Activated naive CD4-positive, alpha-beta T cell treated with anti-CD3 and anti-CD28 coated beads, Interleukin-2, amount 50 U/mL, for 72 hours (primary cell): ENCODE results near the gene RSPO3. TPM values are rescaled to one million over a fixed set of nuclear protein-coding genes. Genes with fewer than 3 reads are reported as not detected.
"Not testable (repeated sequence)": the region's sequence is repeated elsewhere in the genome, so short reads cannot be mapped to it uniquely, and the experiment has no call there.

Source experiments
- ATAC-seq, 2 donors: fragments of 150-1000 bp; cut with Tn5 transposase; 2 replicates each; pipeline ENCODE4 v1.10.0; 2021; ENCODE audit warnings: mild to moderate bottlenecking in 2 of 2, moderate library complexity in 2 of 2
- DNase-seq, 2 donors: peaks; one replicate each; pipeline ENCODE4 v3.0.0; 2021 to 2022; ENCODE audit warnings: low spot score in 2 of 2
- H3K27ac Mint-ChIP-seq, 2 donors: one replicate each; pipeline ENCODE4 v1.8.0; 2022; ENCODE audit warnings: mild to moderate bottlenecking in 2 of 2, mixed read lengths in 2 of 2
- H3K36me3 Mint-ChIP-seq, 2 donors: one replicate each; pipeline ENCODE4 v1.8.0; 2022; ENCODE audit warnings: mixed read lengths in 2 of 2
- H3K9me3 Mint-ChIP-seq, 2 donors: one replicate each; pipeline ENCODE4 v1.8.0; 2022; ENCODE audit warnings: mixed read lengths in 2 of 2
- total RNA-seq, 2 donors: library from RNA; stranded (reverse); gene quantifications; one replicate each; pipeline ENCODE4 v1.2.3, GENCODE V29; 2022

The RSPO3 gene, protein sequence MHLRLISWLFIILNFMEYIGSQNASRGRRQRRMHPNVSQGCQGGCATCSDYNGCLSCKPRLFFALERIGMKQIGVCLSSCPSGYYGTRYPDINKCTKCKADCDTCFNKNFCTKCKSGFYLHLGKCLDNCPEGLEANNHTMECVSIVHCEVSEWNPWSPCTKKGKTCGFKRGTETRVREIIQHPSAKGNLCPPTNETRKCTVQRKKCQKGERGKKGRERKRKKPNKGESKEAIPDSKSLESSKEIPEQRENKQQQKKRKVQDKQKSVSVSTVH
- total RNA-seq, result not detected

DNA sequence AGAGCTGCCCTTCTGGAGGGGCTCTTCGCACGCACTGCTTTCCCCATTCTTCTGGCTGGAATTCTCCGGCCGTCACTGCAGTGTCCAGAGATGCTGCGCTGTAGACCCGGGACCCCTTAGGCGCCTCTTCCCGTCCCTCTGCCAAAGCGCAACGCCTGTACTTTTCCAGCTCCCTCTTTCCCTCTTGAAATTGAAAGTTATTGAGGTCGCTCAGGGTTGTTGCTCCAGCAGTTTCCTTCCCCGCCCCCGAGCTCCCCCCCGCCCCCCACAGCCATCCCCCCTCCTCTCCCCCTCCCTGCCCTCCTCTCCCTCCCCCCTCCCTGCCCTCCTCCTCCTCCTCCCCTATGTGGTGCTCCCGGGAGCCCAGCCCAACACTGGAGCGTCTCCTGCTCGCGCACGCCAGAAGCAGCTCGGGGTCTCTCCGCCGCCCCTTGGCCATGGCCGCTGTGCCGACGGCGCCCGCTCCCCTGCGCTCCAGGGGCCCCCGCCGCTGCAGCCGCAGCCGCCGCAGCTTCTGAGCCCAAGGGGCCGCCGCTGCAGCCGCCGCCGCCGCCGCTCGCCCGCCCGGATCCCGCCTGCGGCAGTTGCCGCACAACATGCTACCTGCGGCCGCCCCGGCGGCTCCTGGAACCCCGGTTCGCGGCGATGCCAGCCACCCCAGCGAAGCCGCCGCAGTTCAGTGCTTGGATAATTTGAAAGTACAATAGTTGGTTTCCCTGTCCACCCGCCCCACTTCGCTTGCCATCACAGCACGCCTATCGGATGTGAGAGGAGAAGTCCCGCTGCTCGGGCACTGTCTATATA is at the start of gene RSPO3:
RSPO3 (plus strand) TSS at position 374 of the 804 bp plus-strand sequence. CDS start 522 bp downstream, outside the sequence.
- DNase-seq, result peak in 1 of 2 donors; percentile 21
- no peaks in the 10 kb centered on the region for H3K9me3 Mint-ChIP-seq
- ATAC-seq, result peak in 1 of 2 donors; percentile 42
- H3K27ac Mint-ChIP-seq, result no peak within 1 kb of the TSS
- no peaks in the 10 kb centered on the region for H3K36me3 Mint-ChIP-seq

DNA sequence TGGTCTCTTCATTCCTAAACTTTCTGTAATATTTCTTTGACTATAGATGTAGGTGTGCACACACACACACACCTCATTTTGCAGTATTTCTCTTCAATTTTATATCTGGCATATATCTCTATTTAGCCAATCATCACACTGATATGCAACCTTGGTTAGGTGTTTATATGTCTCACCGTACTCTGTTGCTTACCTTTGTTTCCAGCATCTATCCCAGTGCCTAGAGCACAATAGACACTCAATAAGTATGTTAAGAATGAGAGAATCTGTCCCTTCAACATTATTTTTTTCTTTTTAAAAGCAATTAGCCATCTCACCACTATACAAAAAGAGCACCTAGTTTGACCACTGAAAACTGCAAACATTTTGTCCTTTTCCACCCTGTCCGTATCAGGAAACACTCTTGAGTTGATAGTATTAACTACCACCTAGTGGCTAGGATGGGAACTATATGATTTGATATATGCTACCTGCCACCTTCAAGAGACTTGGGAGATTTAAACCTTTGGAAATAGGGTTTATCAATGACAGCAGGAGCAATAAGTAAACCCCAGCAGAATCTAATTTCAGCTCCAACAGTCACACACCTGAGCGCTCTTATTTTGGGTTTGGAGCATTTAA is 48.7 kb upstream of the RSPO3 start:
- H3K9me3 Mint-ChIP-seq, result no peaks in the 10 kb centered on the region
- ATAC-seq (no peak), DNase-seq (no peak)
- H3K36me3 Mint-ChIP-seq, result no peaks in the 10 kb centered on the region
- H3K27ac Mint-ChIP-seq, result no peak overlapping the region

DNA sequence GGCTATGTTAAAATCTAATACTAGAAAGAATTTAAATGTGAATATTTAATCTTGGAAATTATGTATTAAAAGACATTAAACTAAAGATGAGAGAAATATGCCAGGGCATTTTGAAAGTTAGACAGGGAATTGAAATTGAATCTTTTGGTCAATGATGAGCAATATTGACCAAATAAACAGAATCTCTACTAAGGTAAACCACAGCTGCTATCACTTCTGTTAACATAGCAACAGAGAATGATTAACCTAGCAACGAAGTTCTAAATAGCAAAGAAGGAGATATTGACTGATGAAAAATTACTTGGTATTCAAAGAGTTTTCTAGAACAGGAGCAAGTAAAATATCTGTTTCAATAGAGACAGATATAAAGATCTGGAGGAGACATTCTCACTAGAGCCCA is 45.2 kb upstream of the RSPO3 start:
- Mint-ChIP-seq H3K36me3 (no peaks in the 10 kb centered on the region), H3K27ac (no peak overlapping the region), H3K9me3 (no peaks in the 10 kb centered on the region)
- DNase-seq (no peak), ATAC-seq (no peak)

DNA sequence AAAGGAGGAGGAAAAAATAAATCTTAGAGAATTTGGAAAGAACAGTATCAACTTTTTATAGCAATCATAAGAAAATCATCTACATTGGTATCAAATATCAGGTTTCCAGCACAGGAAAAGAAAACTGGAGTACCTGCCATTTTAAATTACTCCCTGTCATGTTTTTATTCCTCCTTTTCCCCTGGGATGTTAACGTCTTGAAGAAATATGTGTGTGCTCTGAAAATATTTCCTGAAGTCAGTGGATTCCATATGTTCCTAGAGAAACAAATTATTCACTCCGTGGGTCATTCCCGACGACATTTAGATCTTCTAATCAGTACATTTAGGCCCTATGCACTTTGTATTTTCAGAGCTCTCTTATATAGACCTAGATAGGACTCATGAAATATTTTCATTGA is 42.0 kb upstream of the RSPO3 start:
- no peaks in the 10 kb centered on the region for H3K36me3 Mint-ChIP-seq
- no peaks in the 10 kb centered on the region for H3K9me3 Mint-ChIP-seq
- ATAC-seq (no peak), DNase-seq (no peak)
- no peak overlapping the region for H3K27ac Mint-ChIP-seq

DNA sequence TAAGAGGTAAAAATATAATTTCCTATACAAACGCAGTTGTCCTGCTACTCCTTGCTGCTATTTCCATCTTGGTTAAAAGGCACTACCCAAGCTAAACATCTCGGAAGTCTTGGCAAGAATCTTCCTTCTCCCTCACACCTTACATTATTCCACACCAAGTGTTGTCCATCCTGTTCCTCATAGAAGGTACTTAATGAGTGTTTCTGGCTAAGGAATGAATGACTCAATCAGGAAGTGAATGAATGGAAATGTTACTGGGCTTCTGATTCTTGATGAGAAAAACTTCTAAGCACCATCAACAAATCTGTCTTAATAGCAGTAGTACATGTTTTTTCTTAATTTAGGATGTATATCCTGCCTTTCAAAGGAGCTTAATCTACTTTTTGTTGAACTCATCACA is 40.6 kb upstream of the RSPO3 start:
- H3K27ac Mint-ChIP-seq, result no peak overlapping the region
- H3K36me3 Mint-ChIP-seq, result no peaks in the 10 kb centered on the region
- ATAC-seq (no peak), DNase-seq (no peak)
- H3K9me3 Mint-ChIP-seq, result no peaks in the 10 kb centered on the region

DNA sequence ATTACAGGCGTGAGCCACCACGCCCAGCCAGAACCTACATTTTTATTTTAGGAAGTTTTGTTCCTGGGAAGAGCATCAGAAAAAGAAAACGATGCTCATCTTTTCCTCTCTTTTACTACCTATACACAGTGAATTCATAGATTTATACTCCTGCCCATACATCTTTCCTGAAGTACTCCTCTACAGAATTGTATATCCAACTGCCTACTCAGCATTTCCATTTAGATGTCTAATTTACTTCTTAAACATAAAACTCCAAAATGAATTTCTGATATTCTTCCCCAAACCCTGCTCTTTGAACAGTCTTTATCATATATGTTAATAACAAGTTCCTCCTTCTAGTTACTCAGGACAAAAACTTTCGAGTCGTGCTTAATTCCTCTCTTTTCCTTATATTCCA is 39.8 kb upstream of the RSPO3 start:
- Mint-ChIP-seq H3K9me3 (no peaks in the 10 kb centered on the region), H3K36me3 (no peaks in the 10 kb centered on the region), H3K27ac (no peak overlapping the region)
- ATAC-seq, result no peak
- no peak for DNase-seq

DNA sequence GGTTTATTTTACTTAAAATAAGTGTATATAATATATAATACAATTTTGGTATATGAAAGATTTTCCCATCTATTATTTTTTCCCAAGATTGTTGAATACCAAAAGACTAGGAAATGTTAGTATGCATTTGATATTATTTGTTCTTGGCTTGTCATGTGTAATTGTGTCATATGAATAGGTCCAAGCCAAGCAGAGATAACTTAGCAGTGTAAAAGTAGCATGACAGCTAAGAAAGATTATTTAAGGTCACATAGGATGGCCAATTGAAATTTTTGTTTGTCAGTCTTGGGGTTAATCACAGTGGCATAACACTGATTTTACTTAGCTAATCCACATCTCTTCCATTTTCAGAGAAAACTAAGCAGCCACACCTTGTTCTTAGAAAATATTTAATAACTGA is 38.8 kb upstream of the RSPO3 start:
- ATAC-seq (no peak), DNase-seq (no peak)
- H3K9me3 Mint-ChIP-seq, result no peaks in the 10 kb centered on the region
- no peaks in the 10 kb centered on the region for H3K36me3 Mint-ChIP-seq
- H3K27ac Mint-ChIP-seq, result no peak overlapping the region

DNA sequence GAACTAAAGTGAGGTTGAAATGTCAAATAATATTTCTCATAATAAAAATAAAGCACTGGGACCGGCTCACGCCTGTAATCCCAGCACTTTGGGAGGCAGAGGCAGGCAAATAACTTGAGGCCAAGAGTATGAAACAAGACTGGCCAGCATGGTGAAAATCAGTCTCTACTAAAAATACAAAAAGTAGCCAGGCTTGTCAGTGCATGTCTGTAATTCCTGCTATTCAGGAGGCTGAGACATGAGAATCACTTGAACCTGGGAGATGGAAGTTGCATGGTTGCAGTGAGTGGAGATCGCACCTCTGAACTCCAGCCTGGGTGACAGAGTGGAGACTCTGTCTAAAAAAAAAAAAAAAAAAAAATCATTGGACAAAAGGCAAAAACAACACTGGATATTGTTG is 38.4 kb upstream of the RSPO3 start:
- ATAC-seq (no peak), DNase-seq (no peak)
- Mint-ChIP-seq H3K27ac (no peak overlapping the region), H3K9me3 (no peaks in the 10 kb centered on the region), H3K36me3 (no peaks in the 10 kb centered on the region)

DNA sequence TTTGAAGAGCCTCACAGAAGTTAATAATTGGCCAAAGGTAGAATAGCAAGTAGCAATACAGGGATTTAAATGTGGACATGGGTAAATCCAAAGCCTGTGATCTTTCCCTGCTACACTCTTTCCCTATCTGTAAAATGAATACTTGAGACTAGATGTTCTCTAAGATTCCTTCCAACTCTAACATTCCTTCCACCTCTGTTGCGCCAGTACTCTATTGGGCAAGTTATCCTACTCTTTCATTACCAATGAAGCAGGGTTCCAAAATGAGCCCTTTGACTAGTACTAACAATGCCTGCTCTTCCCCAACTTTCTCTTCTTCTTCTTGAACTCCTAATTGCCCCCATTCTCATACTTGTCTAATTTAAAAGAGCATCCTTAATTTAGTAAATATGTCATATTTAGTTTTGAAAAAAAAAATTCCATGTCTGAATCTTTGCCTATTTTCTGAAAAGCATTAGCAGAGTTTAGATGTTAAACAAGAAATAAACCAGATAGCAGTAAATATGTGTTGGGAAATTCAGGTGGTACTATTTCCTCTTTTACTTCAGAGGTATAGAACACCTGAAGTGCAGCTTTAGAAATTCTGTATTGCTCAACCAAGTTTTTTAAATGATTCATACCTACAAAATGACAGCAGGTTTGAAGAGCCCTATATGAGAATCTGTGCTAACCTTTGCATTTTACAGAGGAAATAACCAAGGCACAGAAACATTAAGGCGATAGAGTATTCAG is 35.1 kb upstream of the RSPO3 start:
- no peak for DNase-seq
- ATAC-seq, result no peak
- H3K9me3 Mint-ChIP-seq, result no peaks in the 10 kb centered on the region
- H3K36me3 Mint-ChIP-seq, result no peaks in the 10 kb centered on the region
- H3K27ac Mint-ChIP-seq, result no peak overlapping the region

DNA sequence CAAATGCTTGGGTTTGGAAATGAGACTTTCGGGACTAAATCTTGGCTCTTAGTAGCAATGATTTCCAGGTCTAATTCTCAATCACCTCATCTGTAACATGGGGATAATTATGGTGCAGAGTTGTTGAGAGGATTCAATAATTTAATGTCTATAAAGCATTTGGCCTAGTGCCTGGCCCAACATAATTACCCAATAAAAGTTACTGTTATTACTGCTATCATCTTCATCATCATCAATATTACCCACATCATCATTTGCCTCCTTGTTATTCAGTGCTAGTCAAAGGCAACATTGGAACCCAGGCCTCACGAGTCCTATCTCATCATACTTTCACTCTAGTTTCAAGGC is 34.5 kb upstream of the RSPO3 start:
- ATAC-seq (no peak), DNase-seq (no peak)
- Mint-ChIP-seq H3K9me3 (no peaks in the 10 kb centered on the region), H3K36me3 (no peaks in the 10 kb centered on the region), H3K27ac (no peak overlapping the region)

DNA sequence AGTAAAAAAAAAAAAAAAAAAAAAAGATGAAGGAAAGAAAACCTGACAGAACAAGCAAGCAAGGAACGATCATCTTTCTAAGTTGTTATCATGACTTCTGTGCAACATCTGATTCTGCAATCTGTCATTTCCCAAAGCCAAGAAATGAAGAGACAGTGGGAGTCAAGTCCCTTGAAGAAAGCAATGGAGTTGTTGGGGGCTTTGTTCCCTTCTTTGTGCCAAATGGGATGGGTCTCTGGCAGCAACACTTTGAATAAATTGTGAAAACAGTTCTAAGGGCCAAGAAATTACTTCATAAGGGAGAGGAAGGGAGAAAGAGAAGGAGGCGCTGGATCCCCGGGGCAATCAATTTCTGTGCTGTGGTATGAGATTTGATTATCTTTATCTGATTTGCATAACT is 33.3 kb upstream of the RSPO3 start:
- no peaks in the 10 kb centered on the region for H3K9me3 Mint-ChIP-seq
- no peak overlapping the region for H3K27ac Mint-ChIP-seq
- no peak for ATAC-seq

DNA sequence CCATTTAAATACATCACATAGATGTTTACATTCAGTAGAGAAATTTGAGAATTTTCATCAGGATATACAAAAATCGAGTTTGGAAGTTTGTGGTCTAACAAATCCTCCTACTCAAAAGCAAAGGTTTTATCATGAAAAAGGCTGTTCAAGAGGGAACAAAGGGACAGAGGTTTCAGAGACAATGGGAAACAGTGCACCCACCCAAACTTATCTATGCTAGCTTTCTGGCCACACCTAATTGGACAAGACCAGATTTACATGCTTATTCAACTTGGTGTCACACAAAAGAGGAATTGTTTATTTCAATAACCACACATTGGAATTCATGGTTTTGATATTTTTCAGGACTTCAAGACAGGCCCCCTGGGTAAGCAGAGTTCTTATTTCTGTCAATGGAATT is 28.4 kb upstream of the RSPO3 start:
- DNase-seq, result no peak
- no peaks in the 10 kb centered on the region for H3K9me3 Mint-ChIP-seq
- H3K27ac Mint-ChIP-seq, result no peak overlapping the region
- no peak for ATAC-seq
- no peaks in the 10 kb centered on the region for H3K36me3 Mint-ChIP-seq

More for the DNA sequence above, 33.3 kb upstream of the RSPO3 start:
- H3K36me3 Mint-ChIP-seq, result no peaks in the 10 kb centered on the region
- DNase-seq, result no peak

DNA sequence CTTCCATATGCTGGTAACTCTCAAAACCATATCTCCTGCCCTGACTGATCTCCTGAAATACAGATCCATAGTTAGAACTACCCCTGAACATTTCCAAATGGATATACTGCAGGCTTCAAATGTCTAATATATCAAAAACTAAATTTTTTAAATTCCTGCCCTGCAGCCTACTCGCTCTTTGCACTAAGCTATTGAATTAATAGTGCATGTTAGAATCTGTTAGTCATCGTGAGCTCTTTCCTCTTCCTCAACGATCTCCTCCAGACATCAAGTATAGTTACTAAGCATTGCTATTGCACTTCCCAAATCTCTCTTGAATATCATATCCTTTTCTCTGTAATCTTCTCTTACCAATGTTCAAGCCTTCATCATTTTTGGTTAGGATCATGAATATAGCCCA is 26.0 kb upstream of the RSPO3 start:
- no peak for DNase-seq
- no peak for ATAC-seq
- H3K27ac Mint-ChIP-seq, result no peak overlapping the region
- H3K36me3 Mint-ChIP-seq, result no peaks in the 10 kb centered on the region
- no peaks in the 10 kb centered on the region for H3K9me3 Mint-ChIP-seq

DNA sequence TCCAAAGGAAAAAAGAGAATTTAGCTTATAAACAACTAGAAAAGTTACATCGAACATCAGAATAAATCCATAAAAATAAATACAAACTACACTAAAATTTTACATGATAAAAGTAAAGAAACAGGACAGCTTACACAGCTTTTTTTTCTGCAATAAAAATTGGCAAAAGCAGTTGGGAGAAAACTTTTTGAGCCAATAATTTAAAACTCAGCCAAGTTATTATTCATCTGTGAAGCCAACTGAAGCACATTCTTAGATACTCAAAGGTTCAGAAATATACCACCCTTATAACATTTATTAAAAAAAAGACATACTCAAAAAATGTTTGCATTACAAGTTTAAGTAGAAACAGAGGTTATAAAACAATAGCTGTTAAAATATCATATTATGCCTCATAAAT is 23.7 kb upstream of the RSPO3 start:
- DNase-seq (no peak), ATAC-seq (no peak)

DNA sequence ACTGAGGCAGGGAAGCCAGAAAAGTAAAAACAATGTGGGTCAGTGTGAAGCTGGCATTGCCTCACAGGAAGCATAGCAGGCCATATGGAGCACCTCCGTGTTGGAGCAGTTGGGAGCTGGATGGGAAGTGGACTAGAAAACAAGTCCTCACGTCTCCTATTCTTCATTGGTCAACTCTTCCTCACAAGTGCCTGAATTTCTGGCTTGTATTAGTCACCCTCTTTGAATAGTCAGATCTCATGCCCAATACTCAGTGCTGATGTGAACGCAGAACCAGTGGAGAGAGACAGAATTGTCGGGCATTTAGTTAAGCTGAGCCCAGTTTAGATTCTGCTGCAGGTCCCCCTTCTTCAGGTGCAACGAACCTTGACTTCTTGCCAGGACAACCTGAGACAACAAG is 22.3 kb upstream of the RSPO3 start:
- Mint-ChIP-seq H3K36me3 (no peaks in the 10 kb centered on the region), H3K27ac (no peak overlapping the region), H3K9me3 (no peaks in the 10 kb centered on the region)
- DNase-seq (no peak), ATAC-seq (no peak)

More for the DNA sequence above, 23.7 kb upstream of the RSPO3 start:
- H3K36me3 Mint-ChIP-seq, result no peaks in the 10 kb centered on the region
- no peaks in the 10 kb centered on the region for H3K9me3 Mint-ChIP-seq
- H3K27ac Mint-ChIP-seq, result no peak overlapping the region

DNA sequence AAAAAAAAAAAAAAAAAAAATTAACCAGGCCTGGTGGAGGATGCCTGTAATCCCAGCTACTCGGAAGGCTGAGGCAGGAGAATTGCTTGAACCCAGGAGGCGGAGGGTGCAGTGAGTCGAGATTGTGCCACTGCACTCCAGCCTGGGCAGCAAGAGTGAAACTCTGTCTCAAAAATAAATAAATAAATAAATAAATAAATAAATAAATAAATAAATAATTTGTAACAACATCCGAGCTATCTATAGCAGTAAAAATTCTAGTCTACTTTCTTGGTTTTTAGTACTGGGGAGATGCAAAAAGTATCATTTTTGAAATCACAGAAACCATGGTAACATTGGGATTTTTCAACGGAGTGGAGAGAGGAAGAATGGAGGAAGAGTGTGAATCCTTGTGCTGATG is 21.0 kb upstream of the RSPO3 start:
- H3K27ac Mint-ChIP-seq, H3K9me3 Mint-ChIP-seq, H3K36me3 Mint-ChIP-seq, DNase-seq, ATAC-seq: not testable (repeated sequence)

DNA sequence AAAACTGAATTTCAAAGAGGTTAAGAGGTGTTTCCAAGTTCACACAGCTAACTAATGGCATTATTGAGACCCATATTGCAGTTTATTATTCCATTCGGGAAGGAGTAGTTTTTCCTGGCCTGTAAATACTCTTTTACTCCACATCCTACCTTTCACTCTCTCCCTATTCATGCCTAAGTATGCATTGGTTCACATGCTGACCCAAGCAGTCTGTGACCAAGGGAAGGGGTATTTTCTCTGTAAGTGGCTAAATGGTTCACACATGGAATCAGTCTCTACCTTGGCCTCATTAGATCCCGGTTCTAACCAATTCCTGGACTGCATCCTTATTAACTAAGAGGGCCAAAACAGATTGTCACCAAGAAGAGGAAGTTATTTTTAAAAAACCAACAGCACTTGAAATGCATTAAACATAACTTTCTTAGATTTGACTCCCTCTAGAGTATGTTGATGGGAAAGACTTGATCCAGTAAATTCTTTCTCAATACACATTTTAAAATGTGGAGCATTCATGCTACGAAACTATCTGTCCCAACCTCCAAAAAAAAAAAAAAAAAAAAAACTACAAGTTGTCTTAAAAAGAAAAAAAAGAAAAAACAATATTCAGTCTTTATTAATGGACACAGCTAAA is 17.8 kb upstream of the RSPO3 start:
- Mint-ChIP-seq H3K27ac (no peak overlapping the region), H3K36me3 (no peaks in the 10 kb centered on the region), H3K9me3 (no peaks in the 10 kb centered on the region)
- ATAC-seq, result no peak
- no peak for DNase-seq
